Measurements from ENCODE around the gene SHISAL2A.
"Not testable (repeated sequence)": the region's sequence is repeated elsewhere in the genome, so short reads cannot be mapped to it uniquely, and the experiment has no call there.

SHISAL2A gene

DNA sequence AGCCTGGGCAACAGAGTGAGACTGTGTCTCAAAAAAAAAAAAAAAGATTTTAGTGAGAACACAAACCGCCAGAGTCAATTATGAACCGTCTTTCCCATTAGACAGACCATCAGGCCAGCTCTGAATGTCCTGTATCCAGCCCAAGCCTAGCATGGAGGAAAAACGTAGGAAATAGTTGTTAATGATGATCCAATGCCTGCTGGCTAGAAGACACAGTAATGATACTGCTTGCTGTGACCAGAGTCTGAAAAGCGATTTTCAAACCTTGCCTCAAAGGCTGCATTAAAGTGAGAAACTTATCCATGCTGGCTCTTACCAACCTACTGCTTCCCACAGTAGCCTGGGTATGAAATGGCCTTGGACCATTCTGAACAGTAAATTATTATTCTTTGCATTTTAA is 48.2 kb downstream of the SHISAL2A start:
- DNase-seq (ENCODE audit: low read depth) = no peak
- TF ChIP-seq, protein P1, sequence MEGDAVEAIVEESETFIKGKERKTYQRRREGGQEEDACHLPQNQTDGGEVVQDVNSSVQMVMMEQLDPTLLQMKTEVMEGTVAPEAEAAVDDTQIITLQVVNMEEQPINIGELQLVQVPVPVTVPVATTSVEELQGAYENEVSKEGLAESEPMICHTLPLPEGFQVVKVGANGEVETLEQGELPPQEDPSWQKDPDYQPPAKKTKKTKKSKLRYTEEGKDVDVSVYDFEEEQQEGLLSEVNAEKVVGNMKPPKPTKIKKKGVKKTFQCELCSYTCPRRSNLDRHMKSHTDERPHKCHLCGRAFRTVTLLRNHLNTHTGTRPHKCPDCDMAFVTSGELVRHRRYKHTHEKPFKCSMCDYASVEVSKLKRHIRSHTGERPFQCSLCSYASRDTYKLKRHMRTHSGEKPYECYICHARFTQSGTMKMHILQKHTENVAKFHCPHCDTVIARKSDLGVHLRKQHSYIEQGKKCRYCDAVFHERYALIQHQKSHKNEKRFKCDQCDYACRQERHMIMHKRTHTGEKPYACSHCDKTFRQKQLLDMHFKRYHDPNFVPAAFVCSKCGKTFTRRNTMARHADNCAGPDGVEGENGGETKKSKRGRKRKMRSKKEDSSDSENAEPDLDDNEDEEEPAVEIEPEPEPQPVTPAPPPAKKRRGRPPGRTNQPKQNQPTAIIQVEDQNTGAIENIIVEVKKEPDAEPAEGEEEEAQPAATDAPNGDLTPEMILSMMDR (conservative IDR thresholded peaks at IDR 0.05; ENCODE audit: low read length) = no peak
- no peak overlapping the region for H3K4me3 ChIP-seq (ENCODE audit: low read length)

DNA sequence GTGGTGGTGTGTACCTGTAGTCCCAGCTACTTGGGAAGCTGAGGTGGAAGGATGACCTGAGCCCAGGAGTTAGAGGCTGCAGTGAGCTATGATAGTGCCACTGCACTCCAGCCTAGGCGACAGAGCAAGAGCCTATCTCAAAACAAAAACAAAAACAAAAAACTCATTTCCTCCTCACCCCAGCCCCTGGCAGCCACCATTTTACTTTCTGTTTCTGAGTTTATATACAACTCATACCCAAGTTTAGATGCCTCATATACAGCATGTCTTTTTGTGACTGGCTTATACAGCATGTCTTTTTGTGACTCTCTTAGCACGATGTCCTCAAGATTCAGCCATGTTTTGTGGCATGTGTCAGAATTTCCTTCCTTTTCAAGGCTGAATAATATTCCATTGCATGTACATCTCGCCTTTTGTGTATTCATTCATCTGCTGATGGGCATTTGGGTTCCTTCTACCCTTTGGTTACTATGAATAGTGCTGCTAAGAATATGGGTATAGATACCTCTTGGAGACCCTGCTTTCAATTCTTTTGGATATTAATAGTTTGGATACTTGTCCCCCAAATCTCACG is 50.5 kb downstream of the SHISAL2A start:
- TF ChIP-seq, protein P1 (conservative IDR thresholded peaks at IDR 0.05; ENCODE audit: low read length) = no peak
- DNase-seq (ENCODE audit: low read depth) = no peak

DNA sequence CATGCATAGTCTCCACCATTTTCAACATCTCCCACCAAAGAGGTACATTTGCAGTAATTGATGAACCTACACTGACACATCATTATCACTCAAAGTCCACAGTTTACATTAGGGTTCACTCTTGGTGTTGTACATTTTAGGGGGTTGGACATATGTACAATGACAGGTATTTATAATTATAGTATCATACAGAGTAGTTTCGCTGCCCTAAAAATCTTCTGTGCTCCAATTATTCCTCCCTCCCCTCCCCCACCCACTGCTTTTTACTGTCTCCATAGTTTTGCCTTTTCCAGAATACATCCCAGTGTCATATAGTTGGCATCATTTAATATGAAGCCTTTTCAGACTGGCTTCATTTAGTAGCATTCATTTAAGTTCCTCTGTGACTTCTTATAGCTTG is 51.6 kb downstream of the SHISAL2A start:
- no peak for DNase-seq (ENCODE audit: low read depth)
- no peak overlapping the region for H3K4me3 ChIP-seq (ENCODE audit: low read length)
- TF ChIP-seq, protein P1 (conservative IDR thresholded peaks at IDR 0.05; ENCODE audit: low read length) = no peak

More for the DNA sequence above, 50.5 kb downstream of the SHISAL2A start:
- no peak overlapping the region for H3K4me3 ChIP-seq (ENCODE audit: low read length)

DNA sequence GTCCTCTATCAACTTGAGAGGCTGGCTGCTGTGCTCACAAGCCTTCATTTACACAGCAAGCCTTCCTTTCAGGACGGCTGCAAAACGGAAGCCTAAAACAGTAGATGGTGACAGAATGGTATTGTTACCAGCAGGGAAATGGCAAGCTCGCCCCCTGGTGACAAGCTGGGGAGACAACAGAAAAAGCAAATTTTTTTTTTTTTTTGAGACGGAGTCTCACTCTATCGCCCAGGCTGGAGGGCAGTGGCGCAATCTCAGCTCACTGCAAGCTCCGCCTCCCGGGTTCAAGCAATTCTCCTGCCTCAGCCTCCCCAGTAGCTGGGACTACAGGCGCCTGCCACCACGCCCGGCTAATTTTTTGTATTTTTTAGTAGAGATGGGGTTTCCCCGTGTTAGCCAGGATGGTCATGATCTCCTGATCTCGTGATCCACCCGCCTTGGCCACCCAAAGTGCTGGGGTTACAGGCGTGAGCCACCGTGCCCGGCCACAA is 53.3 kb downstream of the SHISAL2A start:
- TF ChIP-seq, protein P1 (conservative IDR thresholded peaks at IDR 0.05; ENCODE audit: low read length) = peak; percentile 82
- H3K4me3 ChIP-seq (ENCODE audit: low read length) = not testable (repeated sequence)
- peak; percentile 65 for DNase-seq (ENCODE audit: low read depth)

DNA sequence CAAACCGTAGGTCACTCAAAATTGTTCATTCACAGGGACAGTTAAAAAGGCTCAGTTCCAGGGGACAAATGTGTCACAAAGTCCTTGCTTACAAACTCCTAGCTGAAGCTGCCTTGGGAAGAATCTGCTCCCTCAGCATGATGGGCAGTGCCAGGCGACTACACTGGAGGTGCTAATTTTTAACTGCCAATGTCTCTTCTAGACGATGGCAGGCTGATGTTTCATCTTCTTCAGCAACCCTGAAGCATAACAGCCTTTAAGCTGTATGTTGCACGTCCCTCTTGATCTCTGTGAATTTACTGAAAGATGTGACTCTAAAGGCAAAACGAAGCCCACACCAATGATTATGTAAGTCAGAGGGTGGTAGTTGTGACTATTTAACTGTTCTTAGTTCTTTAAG is 53.9 kb downstream of the SHISAL2A start:
- no peak overlapping the region for H3K4me3 ChIP-seq (ENCODE audit: low read length)
- TF ChIP-seq, protein P1 (conservative IDR thresholded peaks at IDR 0.05; ENCODE audit: low read length) = no peak
- no peak for DNase-seq (ENCODE audit: low read depth)

DNA sequence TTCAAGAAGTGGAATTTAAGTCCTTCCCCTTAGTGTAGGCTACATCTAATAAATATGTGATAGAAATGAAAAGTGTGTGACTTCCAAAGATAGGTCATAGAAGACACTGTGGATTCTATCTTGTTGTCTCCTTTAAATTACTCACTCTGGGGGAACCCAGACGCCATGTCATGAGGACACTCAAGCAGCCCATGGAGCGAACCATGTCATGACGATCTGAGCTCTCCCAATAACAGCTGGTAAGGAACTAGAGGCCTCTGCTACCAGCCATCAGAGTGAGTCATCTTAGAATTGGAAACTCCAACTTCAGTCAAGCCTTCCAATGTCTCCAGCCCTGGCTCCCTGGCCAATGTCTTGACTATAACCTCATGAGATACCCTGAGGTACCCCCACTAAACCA is 58.9 kb downstream of the SHISAL2A start:
- TF ChIP-seq, protein P1 (conservative IDR thresholded peaks at IDR 0.05; ENCODE audit: low read length) = no peak
- H3K4me3 ChIP-seq (ENCODE audit: low read length) = no peak overlapping the region
- DNase-seq (ENCODE audit: low read depth) = no peak

DNA sequence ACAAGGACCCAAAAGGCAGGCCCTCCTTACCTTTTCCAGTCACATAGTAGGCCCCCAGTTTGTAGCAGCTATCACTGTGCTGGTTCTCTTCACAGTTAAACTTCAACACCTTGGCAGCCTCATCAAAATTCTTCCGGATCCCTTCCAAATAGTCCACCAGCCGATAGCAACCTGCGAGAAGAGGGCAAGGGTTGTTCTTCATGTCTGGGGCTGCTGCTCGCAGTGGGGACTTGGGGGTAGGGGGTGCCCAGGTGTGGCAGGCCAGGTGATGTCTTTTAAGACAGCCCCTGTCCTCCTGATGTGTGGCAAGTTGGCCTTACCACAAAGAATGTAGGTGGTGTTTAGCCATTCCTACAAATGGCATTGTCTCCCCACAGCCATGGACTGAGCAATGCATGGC is 59.7 kb downstream of the SHISAL2A start:
- TF ChIP-seq, protein P1 (conservative IDR thresholded peaks at IDR 0.05; ENCODE audit: low read length) = no peak

DNA sequence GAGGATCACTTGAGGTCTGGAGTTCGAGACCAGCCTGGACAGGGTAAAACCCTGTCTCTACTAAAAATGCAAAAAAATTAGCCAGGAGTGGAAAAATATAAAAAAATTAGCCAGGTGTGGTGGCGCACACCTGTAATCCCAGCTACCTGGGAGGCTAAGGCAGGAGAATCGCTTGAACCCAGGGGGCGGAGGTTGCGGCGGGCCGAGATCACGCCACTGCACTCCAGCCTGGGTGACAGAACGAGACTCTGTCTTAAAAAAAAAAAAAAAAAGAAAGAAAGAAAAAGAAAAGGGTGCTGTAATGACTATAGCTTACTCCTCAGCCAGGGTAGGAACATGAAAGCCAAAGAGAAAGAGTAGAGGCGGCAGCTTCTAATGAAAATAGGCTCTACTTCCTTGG is 60.4 kb downstream of the SHISAL2A start:
- H3K4me3 ChIP-seq (ENCODE audit: low read length); DNase-seq (ENCODE audit: low read depth): not testable (repeated sequence)

More for the DNA sequence above, 59.7 kb downstream of the SHISAL2A start:
- H3K4me3 ChIP-seq (ENCODE audit: low read length) = no peak overlapping the region
- no peak for DNase-seq (ENCODE audit: low read depth)
